Measurements from ENCODE around the gene KMT2E.

DNA sequence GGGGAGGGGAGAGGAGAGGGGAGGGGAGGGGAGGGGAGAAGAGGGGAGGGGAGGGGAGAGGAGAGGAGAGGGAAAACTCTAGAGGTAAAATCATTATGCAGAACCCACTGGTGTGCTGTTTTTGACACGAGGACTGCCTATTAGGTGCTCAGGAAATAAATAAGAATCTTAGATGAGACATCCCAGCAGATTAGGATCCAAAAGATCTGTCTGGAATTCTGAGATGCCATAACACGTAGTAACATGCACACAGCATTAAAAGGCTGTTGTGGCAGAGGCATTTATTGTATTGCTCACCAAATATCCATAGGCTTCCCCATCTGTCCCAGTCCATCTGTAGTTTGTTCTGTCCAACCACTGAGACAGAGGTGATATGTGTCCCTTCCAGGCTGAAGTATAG is 40.8 kb upstream of the KMT2E start:
- TF ChIP-seq, protein P1, sequence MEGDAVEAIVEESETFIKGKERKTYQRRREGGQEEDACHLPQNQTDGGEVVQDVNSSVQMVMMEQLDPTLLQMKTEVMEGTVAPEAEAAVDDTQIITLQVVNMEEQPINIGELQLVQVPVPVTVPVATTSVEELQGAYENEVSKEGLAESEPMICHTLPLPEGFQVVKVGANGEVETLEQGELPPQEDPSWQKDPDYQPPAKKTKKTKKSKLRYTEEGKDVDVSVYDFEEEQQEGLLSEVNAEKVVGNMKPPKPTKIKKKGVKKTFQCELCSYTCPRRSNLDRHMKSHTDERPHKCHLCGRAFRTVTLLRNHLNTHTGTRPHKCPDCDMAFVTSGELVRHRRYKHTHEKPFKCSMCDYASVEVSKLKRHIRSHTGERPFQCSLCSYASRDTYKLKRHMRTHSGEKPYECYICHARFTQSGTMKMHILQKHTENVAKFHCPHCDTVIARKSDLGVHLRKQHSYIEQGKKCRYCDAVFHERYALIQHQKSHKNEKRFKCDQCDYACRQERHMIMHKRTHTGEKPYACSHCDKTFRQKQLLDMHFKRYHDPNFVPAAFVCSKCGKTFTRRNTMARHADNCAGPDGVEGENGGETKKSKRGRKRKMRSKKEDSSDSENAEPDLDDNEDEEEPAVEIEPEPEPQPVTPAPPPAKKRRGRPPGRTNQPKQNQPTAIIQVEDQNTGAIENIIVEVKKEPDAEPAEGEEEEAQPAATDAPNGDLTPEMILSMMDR (IDR thresholded peaks at IDR 0.05; ENCODE audit: extremely low read depth in 1 of 2, insufficient read depth in 1 of 2, low read depth in 1 of 2, low read length in 2 of 2) = no peak
- TF ChIP-seq EZH2 (IDR thresholded peaks at IDR 0.05; ENCODE audit: borderline replicate concordance, low read depth, low read length, severe bottlenecking) = no peak
- TF ChIP-seq POLR2A (IDR thresholded peaks at IDR 0.05; ENCODE audit: low read depth, low read length) = no peak
- no peak for TF ChIP-seq POLR2AphosphoS5 (IDR thresholded peaks at IDR 0.05; ENCODE audit: insufficient read depth, low read depth, low read length)
- TF ChIP-seq, protein P2, sequence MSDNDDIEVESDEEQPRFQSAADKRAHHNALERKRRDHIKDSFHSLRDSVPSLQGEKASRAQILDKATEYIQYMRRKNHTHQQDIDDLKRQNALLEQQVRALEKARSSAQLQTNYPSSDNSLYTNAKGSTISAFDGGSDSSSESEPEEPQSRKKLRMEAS (IDR thresholded peaks at IDR 0.05; ENCODE audit: insufficient read depth, insufficient read length) = no peak

Measured in endothelial cell of umbilical vein (primary cell).